NCI-H1436 treated with DMSO at 0.1 percent for 48 hours (cell line): Measurements from ENCODE around the gene TESK2.
"Not testable (repeated sequence)": the region's sequence is repeated elsewhere in the genome, so short reads cannot be mapped to it uniquely, and the experiment has no call there.

Source experiments
- DNase-seq: peaks from one replicate; lab custom pipeline; 2025; lab: John Stamatoyannopoulos, UW

Gene TESK2

GRCh38 chr1:45411510-45411899 is 79.5 kb downstream of the TESK2 start:
- no peak for DNase-seq

- DNase-seq: no peak
Measured at GRCh38 chr1:45410850-45411509, 80.0 kb downstream of the TESK2 start.

DNA sequence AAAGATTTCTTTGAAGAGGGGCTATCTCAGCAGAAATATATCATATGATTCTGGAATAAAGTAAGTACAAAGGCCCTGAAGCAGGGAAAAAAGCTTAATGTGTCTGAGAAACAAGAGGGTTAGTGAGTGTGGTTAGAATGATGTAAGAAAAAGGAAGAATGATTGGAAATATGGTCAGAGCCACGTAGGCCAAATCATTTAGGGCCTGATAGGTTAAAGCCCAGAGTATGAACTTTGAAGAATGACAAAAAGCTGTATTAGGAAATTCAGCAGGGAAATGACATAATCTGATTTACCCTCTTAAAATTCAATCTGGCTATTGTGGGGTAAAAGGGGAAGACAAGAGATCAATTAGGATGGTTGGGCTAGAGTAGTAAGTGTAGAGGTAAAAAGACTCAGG is 81.7 kb downstream of the TESK2 start:
- no peak for DNase-seq

- no peak for DNase-seq
Measured at GRCh38 chr1:45407629-45408287, 83.2 kb downstream of the TESK2 start.

GRCh38 chr1:45405636-45406035 is 85.3 kb downstream of the TESK2 start:
- DNase-seq: no peak

DNA sequence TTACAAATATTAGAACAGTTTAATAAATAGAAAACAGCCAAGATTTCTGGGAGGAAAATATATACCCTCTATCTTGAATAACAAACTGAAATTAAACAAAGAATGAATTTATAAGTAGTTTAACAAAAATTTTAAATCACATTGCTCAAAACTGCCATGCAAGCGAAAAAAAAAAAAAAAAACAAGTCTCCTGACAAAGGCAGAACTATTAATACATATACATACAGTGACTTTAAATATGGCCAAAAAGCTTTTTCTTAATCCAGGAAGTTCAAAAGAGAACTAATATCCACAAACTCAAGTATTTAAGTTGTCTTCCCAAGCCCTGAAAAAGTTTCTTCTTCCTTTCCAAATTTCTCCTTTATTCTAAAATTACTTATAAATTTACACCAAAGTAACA is 87.2 kb downstream of the TESK2 start:
- DNase-seq: no peak

DNA sequence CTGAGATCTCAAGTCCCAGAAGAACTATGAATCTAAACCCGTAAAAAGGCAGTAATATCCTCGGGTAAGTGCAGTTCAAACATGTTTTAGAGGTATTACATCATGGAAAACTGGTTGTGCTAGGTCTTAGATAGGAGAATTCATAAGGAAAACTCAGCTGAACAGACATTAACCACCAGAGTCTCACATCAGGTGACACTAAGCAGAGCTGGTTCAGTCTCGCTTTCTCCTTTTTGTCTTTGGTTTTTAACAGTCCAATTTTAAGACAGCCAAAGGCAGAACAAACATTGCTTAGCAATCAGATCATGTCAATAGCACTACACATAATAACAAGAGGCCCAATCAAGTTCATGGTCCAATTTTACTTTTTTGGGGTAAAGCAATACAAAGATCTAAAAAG is 87.7 kb downstream of the TESK2 start:
- no peak for DNase-seq

DNA sequence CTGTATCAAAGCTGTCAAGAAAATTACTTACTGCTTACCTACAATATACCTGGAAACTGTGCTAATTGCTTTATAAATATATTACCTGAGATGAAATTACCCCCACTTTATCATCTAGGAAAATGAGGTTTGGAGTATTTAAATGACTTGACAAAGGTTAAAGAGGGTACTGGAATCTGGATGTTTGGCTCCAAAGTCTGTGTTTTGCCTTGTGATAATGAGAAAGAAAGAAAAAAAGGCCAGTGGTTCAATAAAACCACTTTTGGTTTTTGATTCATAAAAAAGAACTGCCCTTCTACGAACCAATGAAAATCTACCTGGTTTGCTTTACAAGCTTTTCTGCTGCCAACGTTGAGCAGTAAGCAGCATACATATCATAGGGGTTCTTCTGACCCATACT is 89.4 kb downstream of the TESK2 start:
- no peak for DNase-seq

DNA sequence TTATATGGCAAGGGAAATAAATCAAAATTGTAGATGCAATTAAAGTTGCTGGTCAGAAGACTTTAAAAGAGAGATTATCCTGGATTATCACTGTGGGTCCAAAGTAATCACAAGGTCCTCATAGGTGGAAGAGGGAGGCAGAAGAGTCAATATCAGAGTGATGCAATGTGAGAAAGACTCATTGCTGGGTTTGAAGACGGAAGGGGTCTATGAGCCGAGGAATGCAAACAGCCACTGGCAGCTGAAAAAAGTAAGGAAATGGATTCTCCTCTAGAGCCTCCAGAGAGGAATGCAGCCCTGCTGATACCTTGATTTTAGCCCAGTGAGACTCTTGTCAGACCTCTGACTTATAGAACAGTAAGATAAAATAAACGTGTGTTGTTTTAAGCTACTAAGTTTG is 90.9 kb downstream of the TESK2 start:
- DNase-seq: no peak

DNA sequence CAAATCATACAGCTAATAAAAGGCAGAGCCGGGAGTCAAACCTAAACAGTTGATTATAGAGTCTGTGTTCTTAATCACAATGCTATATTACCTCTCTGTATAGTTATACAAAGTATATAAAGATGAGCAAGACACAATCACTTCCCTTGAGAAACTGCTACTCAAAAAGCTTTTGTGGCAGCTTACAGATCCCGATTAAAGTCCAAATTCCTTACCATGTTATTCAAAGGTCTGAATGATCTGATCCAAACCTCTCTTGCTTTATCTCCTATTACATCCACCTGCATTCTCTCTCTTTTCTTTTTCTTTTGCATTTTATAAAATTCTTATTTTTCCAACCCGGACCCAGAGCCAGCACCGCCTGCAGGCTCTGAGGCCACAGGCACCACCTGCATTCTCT is 93.7 kb downstream of the TESK2 start:
- no peak for DNase-seq

- DNase-seq: no peak
Measured at GRCh38 chr1:45395582-45395981, 95.4 kb downstream of the TESK2 start.

DNA sequence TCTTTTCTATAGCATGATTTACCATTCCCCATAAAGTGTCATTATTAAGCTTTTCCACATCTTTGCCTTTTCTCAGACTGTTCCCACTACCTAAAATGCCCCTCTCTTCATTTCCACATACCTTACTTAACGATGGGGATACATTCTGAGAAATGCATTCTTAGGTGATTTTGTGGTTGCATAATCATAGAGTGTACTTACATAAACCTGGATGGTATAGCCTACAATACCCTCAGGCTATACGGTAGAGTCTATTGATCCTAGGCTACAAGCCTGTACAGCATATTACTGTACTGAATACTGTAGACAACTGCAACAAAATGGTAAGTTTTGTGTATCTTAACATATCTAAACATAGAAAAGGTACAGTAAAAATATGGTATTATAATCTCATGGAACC is 95.9 kb downstream of the TESK2 start:
- no peak for DNase-seq

DNA sequence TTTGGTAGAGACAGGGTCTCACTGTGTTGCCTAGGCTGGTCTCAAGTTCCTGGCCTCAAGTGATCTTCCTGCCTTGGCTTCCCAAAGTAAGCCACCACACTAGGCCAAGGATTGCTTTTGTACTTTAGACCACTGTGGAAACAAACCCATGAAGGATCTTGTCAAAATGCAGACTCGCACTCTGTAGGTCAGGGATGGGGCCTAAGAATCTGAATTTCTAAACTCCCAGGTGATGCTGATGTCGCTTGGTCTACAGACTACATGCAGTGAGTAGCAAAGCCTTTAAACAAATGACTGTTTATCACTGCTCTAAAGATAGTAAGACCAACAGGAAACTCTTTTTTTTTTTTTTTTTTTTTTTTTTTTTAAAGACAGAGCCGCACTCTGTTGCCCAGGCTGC is 96.6 kb downstream of the TESK2 start:
- DNase-seq: no peak

DNA sequence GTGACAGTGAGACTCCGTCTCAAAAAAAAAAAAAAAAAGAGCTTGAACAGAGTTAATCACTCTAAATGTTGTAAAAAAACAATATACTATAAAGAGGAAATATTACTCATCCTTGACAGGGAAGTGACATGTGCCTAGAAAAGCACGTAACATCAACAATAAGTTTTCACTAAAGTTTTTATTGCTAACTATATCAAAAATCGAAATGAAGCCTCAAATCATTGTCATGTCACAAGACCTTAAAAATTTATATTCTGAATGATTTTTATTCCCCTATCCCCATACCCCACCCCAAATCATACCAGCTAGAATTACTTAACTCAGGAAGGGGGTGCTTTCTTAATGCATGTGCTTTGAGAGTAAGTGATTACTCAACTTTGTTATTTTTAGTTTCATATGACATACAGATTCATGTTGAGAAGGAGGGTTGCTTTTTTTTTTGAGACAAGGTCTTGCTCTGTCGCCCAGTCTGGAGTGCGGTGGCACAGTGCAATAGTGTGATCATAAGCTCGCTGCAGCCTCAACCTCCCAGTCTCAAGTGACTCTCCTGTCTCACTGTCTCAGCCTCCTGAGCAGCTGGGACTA is 97.2 kb downstream of the TESK2 start:
- DNase-seq: no peak

DNA sequence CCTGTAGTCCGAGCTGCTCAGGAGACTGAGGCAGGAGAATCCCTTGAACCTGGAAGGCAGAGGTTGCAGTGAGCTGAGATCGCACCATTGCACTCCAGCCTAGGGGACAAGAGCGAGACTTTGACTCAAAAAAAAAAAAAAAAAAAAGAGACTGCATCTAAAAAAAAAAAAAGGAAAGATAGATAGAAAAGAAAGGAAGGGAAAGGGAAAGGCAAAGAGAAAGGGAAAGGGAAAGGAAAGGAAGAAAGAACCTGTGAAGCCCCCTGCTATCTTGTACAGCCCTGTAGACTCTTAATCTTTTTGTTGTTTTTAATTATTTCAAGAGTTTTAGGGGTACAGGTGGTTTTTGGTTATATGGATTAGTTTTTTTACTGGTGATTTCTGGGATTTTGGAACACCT is 104.7 kb downstream of the TESK2 start:
- no peak for DNase-seq

DNA sequence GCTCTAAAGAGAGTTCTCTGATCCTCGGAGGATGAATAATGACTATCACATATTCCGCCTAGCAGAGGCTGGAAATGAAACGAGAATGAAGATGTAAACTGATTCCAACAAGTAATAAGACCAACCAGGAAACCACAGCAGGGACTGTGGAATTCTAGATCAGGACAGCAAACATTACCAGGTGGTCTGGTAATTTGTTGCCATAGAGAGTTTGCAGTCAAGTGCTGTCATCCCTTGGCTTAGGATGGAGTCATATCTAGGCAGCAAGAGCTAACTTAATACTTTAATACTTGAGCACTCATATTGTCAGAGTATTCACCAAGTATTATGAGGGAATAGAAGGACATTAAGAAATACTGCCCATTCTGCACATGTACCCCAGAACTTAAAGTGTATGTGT is 105.7 kb downstream of the TESK2 start:
- DNase-seq: no peak

DNA sequence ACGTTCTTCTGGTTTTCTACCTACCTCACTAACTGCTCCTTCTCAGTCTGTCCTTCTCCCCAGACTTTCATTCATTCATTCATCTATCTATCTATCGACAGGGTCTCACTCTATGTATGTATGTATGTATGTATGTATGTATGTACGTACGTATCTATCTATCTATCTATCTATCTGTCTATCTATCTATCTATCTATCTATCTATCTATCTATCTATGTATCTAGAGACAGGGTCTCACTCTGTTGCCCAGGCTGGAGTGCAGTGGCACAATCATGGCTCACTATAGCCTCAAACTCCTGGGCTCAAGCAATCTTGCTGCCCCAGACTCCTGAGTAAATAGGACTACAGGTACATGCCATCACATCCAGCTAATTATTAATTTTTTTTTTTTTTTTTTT is 106.8 kb downstream of the TESK2 start:
- DNase-seq: not testable (repeated sequence)

DNA sequence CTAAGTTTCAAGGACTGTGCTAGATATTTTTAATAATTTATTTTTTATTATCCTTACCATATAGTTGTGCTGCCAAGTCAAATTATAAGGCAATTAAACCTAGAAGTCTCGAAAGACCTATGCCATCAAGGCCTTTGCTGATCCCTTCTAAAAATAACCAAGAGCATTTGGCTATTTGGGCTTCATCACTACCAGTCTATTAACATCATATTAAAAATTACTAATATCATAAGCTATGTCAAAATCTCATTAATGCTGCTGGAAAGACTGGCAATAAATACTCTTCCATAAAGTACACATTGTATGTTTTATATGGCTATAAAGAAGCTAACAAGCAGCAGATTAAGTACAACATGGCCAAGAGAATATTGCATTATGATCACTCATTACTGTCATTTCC is 107.8 kb downstream of the TESK2 start:
- DNase-seq: no peak

DNA sequence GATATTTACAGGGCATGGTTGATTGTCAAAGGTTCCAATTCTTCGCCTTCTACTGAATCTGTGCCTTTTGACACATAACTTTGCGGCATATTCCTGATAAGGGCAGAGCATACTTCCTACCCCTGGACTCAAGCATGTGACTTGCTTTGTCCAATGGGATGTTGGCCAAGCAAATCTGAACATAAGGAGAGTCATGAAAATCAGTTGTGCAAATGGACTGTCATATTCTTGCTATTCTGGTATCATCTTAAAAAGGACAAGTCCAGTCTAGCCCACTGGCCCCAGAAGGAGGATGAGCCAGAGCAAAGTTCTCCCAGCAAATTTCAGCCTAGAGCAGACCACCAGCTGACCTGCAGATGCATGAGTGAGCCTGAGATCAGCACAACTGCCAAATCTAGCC is 109.7 kb downstream of the TESK2 start:
- no peak for DNase-seq

- DNase-seq: no peak
Measured at GRCh38 chr1:45380730-45381129, 110.2 kb downstream of the TESK2 start.

GRCh38 chr1:45380125-45380524 is 110.8 kb downstream of the TESK2 start:
- no peak for DNase-seq

DNA sequence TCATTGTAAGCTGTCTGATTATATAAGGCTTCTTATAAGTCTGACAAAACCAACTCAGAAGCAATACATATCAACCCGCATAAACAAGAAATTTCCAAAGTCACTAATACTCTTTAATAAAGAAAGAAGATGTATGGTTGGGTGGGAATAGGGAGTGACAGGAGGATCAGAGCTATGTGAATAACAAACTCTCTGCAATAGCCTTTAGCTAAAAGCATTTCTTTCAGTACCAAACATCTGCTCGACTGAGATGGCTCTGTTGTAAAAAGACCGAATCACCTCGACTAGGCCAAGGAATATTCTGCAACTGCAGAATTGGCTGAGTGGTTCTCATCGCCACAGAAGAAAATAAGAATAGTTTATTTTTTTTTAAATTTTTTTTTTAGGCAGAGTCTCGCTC is 111.4 kb downstream of the TESK2 start:
- no peak for DNase-seq

GRCh38 chr1:45378184-45378583 is 112.8 kb downstream of the TESK2 start:
- DNase-seq: no peak
